NK-92 (cell line): ENCODE data around the gene CBX6.
"Not testable (repeated sequence)": the region's sequence is repeated elsewhere in the genome, so short reads cannot be mapped to it uniquely, and the experiment has no call there.

Experiments used
- DNase-seq: peaks from one replicate; lab custom pipeline; 2025; ENCODE audit not compliant: unreplicated experiment; lab: John Stamatoyannopoulos, UW

The CBX6 gene

DNA sequence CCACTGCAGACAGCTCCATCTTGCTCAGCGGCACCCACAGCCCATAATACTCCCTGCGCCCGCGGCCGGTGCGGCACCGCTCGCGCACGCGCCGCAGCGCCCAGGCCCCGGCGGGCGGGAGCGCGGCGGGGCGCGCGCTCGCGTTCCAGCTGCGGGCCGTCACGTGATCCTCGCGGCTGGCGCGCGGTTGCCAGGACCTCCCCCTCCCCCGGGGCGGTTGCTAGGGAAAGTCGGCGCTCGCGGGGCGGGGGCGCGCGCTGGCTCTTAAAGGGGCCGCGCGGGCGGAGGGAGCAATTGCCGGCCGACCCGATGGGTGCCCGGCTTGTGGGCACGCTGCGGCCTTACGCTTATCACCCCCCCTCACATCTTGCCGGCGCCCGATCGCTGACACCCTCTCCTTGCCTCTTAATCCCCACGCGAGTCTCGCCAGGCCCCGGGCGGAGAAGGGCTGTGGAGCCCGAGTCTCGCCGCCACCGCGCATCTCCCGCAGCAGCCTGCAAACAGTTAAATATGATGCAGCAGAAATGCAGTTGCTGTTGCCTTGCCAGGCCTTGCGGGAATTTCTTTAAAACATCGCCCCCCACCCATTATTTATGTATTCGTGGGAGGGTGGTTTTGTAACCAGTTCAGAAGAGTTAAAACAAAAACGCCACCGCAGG is at the start of gene CBX6:
Gene CBX6 (minus strand): TSS at position 45 of the 659 bp plus-strand sequence. CDS start 26 bp downstream, at position 19.
- peak; percentile 42 for DNase-seq

DNA sequence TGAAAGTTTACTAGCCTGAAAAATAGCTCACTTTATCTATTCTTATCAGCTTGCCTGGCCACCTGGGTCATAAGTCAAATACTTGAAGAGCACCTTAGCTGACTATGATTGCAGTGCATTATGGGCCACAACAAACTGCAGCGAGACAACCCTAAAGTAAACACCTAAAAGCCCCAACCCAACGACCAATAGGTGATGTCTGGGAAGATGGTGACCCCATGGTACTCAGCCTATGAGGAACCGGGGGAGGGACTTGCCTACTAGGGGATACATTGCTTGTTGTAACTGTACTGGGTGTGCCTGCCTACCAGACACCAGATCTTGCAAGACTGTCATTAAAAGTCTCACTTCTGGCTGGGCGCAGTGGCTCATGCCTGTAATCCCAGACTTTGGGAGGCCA is 49.8 kb upstream of the CBX6 start:
- no peak for DNase-seq

DNA sequence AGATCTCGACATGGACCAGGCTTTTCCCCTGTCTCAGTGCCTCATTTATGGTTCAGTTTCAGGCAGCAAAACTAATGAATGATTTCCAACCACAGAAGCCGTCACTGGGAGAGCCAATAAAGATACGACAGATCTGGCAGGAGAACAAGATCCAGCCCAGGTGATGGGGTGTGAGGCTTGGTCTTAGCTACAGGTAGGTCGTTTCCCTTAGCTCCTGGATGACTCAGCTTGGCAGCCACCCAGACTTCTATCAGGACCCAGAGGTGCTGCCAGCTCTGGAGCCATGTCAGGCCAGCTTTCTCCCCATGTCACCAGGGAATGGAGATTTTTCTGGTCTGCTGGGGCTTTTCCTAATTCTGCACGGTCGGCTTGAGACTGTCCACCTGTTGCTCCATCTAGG is 49.1 kb upstream of the CBX6 start:
- no peak for DNase-seq

DNA sequence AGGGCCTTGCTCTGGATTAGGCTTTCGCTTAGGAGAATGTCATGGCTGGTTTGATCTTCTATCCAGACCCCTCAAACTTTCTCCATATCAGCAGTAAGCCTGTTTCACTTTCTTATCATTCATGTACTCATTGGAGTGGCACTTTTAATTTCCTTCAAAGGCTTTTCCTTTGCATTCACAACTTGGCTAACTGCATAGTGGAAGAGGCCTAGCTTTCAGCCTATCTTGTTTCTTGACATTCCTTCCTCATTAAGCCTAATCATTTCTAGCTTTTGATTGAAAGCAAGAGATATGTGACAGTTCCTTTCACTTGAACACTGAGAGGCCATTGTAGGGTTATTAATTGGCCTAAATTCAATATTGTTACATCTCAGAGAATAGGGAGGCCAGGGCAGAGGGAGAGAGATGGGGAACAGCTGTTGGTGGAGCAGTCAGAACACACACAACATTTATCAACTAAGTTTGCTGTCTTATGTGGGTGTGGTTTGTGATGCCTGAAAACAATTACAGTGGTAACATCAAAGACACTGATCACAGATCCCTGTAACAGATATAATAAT is 47.7 kb upstream of the CBX6 start:
- no peak for DNase-seq

DNA sequence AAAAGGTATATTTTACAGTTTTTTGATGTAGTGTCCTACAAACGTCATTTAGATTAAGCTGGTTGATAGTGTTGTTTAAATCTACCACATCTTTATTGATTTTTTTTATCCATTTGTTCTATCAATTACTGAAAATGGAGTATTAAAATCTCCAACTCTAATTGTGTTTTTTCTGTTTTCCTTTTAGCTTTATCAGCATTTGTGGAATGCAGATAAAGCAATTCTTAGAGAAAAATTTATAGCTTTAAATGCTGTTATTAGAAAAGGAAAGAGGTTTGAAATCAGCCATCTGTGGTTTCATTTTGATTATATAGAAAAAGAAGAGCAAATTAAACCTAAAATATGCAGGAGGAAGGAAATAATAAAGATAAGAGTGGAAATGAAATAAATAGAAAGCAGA is 39.4 kb upstream of the CBX6 start:
- DNase-seq, result no peak

DNA sequence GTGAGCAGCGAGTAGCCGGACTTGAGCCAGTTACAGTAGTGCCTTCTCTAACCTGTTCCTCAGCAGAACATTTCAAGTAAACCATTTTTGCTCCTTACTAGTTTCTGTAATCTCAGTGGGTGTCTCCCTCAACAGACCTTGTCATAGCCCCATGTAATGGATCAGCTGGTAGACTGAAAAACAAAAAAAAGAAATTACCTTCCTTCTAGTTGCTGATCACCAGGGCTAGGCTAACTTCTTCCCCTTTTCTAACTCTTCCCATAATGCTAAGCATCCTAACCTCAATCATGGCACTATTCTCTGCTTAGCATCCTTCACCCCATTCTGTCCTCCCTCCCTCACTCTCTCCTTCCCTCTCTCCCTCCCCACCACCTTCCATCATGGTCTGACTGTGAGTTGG is 35.8 kb upstream of the CBX6 start:
- DNase-seq, result no peak

DNA sequence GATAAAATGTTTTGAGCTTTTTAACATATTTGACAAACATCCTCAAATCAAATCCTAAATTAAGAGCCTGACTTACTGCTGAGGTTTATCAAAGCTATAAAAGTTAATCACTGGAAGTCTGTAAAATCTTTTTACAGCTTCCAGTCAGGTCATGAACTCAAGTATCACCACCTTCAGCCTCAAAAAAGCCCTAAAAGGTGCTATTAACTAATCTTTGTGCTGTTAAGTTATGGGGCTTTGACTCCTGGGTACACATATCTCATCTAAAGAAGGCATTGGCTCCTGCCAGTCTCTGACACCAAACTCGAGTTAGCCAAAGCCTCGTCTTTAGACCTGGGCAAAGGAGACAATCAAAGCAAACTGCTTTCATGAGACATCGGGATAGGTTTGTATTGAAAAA is 34.0 kb upstream of the CBX6 start:
- no peak for DNase-seq

DNA sequence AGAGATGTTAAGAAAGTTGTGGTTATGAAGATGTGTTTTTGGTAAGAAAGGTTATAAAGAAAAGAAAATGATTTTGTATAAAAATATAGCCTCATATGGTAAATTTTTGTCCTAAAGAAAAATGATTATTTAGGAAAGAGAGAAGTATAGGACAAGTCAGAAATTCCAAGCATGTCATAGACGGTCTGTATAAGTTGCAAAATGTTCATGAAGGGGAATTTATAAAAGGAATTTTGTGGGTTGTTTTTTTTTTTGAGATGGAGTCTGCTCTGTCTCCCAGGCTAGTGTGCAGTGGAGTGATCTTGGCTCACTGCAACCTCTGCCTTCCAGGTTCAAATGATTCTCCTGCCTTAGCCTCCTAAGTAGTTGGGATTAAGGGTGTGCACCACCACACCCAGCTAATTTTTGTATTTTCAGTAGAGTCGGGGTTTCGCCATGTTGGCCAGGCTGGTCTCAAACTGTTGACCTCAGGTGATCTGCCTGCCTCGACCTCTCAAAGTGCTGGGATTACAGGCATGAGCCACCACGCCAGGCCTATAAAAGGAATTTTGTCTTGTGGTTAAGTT is 32.1 kb upstream of the CBX6 start:
- not testable (repeated sequence) for DNase-seq

DNA sequence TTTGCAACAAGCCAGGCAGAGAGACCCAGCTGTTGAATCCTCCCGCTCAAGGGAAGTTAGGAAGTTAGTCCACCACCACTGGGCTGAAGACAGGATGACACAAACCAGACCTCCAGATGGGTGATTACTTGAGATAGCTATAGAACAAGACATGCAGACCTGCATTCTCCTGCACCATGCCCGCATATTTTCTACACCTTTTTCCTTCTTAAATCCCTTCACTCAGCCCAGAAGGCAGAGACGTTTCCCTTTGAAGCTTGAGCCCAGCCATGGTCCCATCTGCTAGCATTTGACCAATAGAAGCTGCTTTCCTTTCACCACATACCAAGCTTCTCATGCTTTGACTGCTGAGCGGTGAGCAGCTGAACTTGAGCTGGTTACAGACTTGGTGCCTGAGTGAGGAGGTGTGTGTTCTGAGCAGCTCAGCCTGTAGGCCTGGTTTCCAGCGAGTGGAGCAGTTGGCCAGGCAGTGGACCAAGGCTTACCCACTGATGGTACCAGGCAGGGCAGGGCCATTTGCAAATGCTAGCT is 29.2 kb upstream of the CBX6 start:
- DNase-seq, result no peak

DNA sequence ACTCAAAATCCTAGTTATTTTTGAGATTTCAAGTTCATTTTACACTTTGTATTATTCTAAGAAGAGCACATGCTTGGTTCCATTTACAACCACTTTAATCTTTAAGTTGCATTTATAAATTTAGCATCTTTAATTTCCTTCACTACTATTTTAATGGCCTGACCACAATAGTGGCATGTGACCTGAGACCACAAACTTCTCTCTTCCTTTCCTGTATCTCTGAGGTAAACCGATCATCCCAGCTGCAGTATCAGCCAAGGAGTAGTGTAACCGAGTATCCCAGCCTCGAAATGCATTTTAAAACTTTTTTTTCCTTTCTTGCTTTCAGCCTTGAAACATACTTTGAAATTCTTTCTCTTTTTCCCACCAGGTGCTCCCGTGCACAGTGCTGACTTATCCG is 28.7 kb upstream of the CBX6 start:
- DNase-seq, result no peak

DNA sequence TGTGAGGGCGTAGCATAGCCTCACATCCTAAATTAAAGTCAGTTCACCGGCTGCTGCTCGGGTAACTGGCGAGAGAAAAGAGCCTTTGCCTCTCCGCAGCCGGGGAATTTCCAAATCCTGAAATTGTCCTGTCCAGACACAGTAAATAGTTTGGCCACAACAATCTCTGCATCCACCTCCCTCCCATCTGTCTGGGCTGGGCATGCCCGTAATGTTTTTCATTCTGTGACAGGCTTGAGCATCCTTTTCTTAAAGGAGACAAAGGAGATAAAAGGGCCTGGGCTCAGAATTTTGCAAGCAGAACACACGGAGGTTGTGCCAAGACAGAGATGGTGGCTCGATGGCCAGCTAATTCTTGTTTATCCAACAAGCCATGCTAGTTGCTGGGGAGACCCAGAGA is 19.2 kb upstream of the CBX6 start:
- no peak for DNase-seq

DNA sequence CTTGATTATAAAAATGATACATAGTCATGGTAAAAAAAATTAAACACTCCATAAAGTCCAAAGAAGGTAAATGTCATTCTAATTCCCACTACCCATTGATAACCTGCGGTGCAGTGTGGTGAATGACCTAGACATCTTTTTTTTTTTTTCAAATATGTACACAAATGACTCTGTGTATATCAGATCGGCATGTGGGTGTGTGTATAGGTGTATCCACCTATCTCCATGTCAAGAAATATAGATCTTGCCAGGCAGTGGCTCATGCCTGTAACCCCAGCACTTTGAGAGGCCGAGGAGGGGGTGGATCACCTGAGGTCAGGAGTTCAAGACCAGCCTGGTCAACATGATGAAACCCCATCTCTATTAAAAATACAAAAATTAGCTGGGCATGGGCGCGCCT is 18.4 kb upstream of the CBX6 start:
- DNase-seq, result no peak

DNA sequence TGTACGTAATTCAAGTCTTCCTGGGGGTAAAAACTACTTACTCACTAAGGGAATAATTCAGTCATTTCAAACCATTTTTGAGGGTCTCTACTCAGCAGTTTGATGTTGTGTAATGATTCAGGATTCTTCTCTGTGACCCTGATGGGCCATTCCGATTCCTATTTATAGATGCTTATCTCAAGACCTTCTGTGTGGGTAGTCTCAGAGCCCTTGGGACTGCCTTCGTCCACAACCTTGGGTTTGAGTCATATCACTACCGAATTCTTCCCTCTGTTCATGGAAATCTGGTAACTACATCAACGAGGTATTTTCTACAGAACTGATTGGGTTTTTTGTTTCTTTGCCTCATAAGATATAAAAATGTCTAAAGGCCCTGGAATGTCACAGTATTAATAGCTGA is 14.3 kb upstream of the CBX6 start:
- DNase-seq, result no peak

DNA sequence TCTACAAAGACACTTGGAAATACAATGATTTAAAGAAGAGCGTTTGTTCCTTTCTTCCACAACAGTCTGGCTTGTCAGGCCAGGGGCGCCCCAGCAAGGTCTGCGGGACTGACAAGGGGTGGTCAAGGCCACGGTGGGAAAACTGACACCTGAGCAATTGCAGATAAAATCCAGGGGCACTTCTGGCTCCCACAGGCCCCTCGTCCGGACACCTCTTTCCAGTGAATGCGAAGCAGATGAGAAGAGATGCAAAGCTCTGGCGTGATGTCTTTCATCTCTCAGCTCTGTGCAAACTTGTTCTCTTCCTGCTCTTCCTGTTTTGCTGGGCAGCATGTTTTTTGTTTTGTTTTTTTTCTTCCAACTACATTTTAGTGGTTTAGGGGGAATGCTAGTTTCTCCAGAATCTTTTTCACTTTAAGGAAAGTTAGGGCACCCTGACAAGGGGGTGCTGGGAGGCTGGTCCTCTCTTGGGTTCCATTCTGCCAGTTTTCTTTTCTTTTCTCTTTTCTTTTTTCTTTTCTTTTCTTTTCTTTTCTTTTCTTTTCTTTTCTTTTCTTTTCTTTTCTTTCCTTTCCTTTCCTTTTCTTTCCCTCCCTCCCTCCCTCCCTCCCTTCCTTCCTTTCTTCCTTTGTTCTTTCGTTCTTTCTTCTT is 11.1 kb upstream of the CBX6 start:
- DNase-seq, result no peak

DNA sequence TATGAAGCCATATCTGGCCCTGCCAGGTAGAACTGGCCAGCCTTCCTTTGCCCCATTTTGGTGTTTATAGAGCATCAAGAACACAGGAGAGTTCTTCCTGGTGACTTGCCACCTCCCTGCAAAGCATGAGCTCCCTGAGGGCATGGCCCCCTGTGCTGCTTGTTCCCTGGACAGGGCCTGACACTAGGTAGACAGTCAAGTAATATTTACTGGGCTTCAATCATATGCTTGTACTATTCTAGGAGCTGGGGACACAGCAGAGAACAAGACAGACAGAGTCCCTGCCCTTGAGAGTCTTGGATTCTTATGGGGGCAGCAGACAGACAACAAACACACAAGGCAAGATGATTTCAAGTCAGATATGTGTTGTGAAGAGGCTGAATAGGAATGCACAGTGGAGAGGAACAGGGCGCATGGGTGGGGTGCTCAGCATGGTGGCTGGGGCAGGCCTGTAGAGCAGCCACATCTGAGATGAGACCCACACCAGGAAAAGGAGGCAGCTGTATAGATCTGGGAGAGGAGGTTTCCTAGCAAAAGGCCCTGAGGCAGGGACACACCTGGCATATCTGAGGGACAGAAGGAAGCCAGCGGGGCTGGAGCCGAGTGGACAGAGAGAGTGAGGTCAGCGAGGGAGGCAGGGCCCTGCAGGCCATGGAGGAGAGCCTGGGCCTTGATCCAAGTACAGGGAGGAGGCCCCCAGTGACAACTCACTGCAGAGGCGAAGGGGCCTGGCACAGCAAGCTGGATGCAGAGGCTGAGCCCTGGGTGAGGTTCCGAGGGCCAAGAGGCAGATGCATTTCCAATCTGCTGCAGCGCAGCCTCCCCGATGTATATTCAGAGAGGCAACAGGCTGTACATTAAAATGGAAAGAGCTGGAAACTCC is 10.2 kb upstream of the CBX6 start:
- no peak for DNase-seq

DNA sequence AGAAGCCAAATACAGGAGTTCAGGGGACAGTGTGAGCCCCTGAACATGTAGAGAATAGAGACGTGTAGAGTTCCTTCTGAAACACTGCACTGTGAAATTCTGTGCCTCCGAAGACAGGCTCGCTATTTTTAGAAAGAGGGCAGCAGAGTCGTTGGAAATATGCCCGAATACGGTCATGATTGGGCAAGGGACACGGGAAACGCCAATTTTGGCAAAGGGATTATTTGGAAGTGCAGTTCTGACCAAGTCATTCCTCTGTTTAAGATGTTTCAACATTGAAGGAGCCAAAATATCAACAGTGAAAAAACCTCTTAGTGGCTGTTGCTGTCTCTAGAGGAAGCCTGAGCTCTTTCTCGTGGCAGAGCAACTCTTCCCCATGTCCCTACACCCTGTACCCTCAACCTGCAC is 9.5 kb upstream of the CBX6 start:
- DNase-seq, result no peak

DNA sequence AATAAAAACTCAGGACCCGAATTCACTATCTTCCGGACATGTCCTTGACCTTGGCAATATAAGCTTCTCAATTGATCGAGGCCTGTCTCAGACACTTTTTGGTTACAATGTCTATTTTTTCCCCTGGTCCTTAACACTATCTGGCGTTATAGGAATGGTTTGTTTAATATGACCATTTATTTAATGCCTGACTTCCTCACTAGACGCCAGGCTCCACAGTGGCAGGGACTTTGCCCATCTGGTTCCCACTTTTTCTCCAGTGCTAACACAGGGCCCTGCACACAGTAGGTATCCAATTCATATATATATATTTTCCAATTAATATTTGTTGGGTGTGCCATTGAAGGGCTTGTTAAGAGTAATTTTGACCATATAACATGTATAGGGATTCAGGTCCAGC is 7.9 kb upstream of the CBX6 start:
- no peak for DNase-seq

DNA sequence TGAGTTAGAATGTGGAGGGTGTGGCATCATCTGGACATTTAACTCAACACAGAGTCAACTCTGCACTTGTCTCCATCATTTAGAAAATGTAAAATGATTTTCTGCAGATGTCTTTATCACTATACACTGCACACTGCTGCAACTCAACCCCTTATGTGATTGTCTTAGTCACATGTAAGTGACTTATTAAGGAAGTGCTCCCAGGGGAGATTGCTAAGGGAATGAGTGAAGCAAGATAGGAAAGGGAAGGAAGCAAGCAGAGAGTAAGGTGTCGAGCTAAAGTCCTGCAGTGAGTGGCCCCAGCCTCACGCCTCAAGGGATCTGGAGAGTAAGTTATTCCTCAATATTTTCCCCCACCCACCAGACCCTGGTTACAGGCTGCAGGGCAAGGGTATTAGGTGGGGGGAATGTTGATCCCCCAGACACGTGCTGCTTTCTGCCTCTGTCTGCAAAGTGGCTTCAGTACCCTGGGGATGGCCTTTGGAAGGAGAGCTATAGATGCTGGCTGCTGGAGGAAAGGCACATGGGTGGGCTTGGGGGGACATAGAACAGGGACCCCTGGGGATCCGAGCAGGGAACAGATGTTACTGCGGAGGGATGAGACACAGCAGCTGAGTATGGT is 7.2 kb upstream of the CBX6 start:
- DNase-seq, result no peak

DNA sequence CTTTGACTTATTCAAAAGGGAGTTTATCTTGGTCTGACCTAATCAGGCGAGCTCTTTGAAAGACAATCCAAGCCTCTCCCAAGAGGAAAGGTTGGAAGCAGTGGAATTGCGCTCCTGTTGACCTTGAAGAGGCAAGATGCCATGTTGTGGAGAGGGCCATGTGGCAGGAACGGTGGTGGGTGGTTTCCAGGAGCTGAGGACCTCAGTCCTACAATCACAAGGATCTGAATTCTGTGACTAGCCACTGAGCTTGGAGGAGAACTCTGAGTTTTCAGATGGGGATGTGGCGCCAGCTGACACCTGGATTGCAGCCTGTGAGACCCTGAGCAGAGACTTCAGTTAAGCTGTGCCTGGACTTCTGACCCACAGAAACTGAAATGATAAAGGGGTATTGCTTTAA is 6.0 kb upstream of the CBX6 start:
- DNase-seq, result no peak

DNA sequence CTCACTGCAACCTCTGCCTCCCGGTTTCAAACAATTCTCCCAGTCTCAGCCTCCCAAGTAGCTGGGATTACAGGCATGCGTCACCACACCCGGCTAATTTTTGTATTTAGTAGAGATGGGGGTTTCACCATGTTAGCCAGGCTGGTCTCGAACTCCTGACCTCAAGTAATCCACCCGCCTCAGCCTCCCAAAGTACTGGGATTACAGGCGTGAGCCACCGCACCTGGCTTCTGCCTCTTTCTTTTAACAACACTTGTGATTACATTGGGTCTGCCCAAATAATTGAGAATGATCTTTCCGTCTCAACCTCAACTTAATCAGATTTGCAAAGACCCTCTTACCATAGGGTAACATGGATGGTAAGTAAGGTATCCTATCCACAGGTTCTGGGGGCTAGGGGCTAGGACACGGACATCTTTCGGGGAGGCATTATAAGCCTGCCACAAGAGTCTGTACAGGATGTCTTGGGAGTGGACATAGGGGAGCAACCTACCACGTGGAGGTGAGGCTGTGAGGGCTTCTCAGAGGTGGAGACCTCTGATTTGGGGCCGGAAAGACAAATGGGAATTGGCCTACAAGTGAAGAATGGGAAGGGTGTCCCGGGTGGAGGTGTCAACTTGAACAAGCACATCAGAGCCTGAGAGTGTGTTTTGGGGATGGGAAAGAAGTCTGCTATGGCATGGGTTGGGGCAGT is 2.7 kb upstream of the CBX6 start:
- DNase-seq, result no peak
